Stimulated activated CD4-positive, alpha-beta T cell treated with anti-CD3 and anti-CD28 coated beads, Interleukin-4, amount 100 ng/mL, for 4 hours (primary cell): ENCODE data around the gene HOXB5.
A peak's percentile ranks its signal among the peaks of the same experiment; 100 is the strongest.

ENCODE experiments used
- DNase-seq, 2 experiments: peaks; one replicate each; pipeline ENCODE4 v3.0.0-alpha.2; 2020

The HOXB5 gene

GRCh38 chr17:48593126-48593829, at the start of gene HOXB5:
HOXB5 (minus strand) TSS chr17:48593779; CDS start chr17:48593682, 97 bp downstream.
- no peak for DNase-seq

DNA sequence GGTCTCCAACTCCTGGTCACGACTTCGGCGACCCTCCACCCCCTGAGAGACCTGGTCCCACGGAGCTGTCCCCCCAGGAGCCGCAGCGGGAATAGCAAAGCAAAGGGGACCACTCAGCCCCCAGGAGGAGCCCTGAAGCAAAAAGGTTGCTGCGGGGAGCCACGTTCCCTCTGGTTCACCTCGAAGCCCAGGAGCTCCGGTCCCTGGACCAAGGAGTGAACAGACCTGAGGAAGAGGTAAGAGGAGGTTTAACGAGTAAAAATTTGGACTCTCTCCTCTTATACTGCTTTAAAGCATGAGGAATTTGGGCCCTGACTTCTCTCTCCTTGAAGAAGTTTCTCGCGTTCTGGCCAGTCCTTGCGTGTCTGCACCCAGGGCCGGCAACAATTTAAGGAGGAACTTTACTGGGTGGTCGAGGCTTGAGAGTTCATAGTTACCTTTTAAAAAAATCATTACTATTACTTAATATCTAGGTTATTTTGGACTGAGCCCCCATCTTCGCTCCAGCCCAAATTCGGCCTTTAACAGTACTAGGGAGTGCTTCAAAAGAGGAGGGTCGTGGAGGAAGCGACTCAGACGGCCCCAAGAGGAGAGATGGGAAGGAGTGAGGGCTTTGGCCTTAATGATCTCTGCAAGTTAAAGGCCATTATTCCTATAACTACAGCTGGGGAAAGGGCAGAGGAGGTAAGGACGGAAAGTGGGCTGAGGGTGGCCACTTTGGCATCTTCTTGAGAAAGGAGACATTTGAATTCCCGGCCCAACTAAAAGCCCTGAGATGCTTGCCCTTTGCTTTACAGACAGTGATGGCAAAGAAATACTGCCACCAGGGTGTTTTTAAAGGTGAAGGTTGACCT, 49.5 kb upstream of the HOXB5 start:
- no peak for DNase-seq

GRCh38 chr17:48642059-48642842, 48.7 kb upstream of the HOXB5 start:
- DNase-seq, result no peak

DNA sequence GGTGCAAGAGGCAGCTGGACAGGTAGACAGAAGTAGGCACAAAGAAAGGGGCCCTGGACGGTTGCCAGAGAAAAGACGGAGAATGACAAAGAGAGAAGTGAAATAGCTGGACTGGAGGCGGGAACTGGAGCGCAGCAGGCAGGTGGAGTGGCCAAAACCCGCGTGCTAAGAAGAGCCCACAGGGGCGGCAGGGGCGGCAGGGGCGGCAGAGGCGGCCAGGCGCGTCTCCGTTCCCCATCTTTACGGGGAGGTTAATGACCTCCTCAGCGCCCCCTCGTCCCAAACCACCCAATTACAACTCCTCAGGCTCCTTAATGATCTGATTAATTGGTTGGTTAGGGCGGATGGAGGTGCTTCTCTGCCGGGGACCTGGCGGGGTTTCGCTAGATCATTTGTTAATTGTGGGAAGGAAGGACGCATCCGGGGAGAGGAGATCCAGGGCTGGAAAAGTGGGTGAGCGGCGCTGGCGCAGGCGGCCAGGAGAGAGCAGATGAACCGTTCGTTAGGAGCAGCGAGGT, 48.0 kb upstream of the HOXB5 start:
- DNase-seq, result no peak

GRCh38 chr17:48640858-48641180, 47.2 kb upstream of the HOXB5 start:
- no peak for DNase-seq

GRCh38 chr17:48639982-48640857, 46.6 kb upstream of the HOXB5 start:
- no peak for DNase-seq

- no peak for DNase-seq
Observed at GRCh38 chr17:48639136-48639535, 45.6 kb upstream of the HOXB5 start.

GRCh38 chr17:48637323-48638260, 44.0 kb upstream of the HOXB5 start:
- DNase-seq, result no peak

DNA sequence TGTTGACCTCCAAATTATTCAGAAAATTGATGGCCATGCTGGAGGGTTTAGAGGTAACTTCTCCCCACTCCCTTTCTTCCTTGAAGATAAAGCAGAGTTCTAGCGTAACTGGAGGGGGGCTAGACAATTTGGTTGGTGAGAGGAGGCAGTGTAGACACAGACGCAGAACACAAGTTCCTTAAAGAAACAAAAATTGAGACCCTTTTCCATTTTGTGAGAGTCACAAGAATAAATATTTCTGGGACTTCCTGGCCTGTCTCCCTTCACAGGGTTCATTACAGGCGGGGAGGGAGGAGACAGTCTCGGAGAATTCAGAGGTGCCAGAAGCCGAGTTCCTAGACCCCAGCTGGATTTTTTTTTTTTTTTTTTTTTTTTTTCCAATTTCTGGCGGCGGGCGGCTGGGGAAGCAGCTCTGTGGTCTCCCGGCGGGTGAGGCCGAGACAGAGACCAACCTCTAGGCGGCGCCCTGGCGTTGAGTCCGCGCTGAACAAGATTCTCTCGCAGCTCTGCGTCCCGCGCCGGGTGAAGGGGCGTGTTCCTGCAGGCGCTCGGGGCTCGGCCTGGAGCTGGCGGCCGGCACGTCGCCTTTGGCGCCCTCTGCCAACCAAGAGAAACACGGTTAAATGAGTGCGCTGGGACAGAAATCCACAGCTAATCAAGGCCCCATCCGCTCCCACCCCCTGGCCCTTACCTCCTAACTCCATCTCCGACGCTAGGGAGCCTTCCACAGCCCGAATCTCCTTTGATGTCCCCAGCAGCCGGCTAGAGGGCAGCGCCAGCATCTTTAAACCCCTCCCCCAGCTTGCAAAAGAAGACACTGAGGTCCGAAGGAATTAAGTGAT, 42.8 kb upstream of the HOXB5 start:
- peak; percentile 52 to 65 for DNase-seq

DNA sequence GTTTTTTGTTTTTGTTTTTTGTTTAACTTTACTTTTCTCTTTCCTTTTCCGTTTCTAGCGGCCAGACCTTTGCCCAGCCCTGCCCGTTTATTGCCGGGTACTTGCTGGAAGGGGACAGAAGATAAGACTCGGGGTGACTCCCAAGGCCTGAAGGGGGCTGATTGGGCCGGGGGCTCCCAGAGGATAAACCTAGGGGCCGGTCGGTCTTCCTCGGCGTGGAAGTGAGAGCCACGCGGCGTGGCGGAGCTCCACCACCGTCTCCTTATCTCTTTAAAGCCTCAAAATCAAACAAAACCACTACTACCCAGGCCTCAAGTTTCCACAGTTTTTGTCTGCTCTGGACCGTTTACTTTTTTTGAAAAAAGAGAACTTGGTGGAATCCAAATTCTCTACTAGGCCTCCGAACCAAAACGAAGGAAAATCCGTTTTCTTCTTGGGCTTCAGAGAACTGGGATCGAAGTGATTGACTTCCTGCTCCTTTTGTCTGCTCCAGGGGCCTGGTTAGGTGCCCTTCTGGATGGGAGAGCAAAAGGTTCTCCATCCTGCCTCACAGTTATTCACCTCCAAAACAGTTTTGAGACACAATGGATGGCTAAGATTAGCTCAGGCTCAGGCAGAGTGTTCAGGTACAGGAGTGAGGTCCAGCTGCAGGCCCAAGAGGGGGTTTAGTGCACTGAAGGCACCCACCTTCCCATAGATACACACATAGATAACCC, 41.1 kb upstream of the HOXB5 start:
- DNase-seq, result no peak

GRCh38 chr17:48633266-48633677, 39.7 kb upstream of the HOXB5 start:
- DNase-seq, result no peak

DNA sequence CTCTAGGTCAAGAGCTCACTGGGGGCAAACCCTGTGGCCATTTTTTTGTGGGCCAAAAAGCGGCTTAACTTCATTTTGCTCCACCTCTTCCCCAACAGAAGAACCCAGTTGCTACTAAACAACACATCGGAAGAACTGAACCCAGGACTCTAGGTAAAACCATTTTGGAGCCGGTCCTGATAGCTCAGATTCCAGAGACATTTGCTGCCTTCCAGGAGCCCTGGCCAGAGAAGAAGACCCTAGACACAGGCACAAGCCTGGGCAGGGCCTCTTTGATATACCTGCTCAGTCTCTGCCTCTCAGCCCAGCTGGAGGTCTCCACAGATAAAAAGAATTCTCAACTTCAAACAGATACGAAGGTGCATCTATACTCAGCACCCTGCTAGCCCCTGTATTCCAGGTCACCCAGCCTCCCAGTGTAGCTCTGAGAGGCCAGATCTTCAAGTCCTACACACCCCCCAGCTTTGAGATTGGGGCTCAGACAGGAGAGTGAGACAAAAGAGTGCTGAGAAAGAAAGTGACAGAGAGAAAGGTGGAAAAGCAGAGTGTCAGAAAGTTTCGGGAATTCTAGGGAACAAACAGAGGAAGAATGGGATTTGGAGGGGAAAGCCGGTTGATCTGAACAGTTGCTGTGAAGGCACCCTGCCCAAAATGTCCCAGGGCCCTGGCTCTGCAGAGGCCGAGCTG, 39.1 kb upstream of the HOXB5 start:
- no peak for DNase-seq

- DNase-seq, result no peak
Observed at GRCh38 chr17:48631693-48632578, 38.4 kb upstream of the HOXB5 start.

DNA sequence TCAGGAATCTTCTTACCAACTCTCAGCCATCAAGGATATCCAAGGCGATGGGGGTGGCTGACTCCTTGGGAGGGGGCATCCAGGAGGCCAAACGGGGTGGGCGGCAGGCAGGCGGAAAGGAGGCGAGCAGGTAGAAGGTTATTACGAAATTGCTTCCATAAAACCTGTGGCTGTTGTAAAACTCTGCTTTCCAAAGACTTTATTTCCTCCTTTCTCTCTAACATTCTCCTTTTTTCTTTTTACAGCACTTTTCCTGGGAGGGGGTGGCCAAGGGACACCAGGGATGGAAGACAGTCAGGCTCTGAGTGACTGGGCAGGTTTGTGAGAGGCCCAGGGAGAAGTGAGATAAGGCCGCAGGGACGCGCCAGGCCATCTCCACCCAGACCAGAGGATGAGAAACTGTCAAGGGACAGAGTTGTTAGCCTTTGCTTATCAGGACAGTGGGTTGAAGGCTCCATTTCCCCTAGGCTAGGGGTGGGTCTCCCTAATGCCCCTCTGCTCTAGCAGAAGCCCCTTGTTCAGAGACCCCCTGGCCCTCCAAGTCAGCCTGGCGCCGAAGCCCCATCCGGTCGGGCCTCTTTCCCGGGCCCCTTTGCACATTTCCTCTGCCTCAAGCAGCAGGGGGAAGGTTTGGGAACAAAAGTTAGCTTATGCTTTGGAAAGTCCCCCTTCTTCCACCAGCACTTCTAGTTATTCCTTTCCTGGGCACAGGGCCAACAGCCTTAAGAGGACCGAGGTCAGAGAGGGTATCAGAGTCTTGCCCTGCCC, 37.5 kb upstream of the HOXB5 start:
- no peak for DNase-seq

GRCh38 chr17:48630009-48630924, 36.7 kb upstream of the HOXB5 start:
- no peak for DNase-seq

DNA sequence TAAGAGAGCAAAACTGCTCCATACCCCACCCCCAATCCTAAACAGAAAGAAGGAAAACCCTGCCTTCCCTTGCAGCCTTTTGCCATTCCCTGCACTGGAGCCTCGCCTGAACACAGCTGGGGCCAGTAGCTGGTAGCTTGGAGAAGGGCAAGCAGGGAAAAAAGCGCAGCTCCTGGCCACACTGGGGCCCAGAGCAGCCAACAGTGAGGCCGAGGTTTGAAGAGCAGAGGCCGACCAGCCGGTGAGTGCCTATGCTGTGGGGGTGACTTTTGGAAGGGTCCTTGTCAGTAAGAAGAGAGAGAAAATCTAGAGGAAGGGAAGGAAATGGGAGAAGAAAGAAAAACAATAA, 35.8 kb upstream of the HOXB5 start:
- no peak for DNase-seq
